ENCODE measurements around the gene C3orf20.

The C3orf20 gene

GRCh38 chr3:14768182-14768790, 93.3 kb downstream of the C3orf20 start:
- DNase-seq (ENCODE audit: low read depth), result no peak
- no peak for TF ChIP-seq MYC (IDR thresholded peaks at IDR 0.05; ENCODE audit: low read depth, low read length)
- TF ChIP-seq CTCF (IDR thresholded peaks at IDR 0.05; ENCODE audit: low read depth, low read length), result no peak
- no peak for TF ChIP-seq POLR2A (IDR thresholded peaks at IDR 0.05; ENCODE audit: extremely low read depth, insufficient read length)
- no peak for TF ChIP-seq MAX (IDR thresholded peaks at IDR 0.05; ENCODE audit: low read depth, low read length)
- no peak overlapping the region for H3K4me3 ChIP-seq (ENCODE audit: low read depth, low read length)

GRCh38 chr3:14768881-14769280, 93.9 kb downstream of the C3orf20 start:
- TF ChIP-seq MAX (IDR thresholded peaks at IDR 0.05; ENCODE audit: low read depth, low read length) (no peak), MYC (IDR thresholded peaks at IDR 0.05; ENCODE audit: low read depth, low read length) (no peak), CTCF (IDR thresholded peaks at IDR 0.05; ENCODE audit: low read depth, low read length) (no peak), POLR2A (IDR thresholded peaks at IDR 0.05; ENCODE audit: extremely low read depth, insufficient read length) (no peak)
- no peak for DNase-seq (ENCODE audit: low read depth)
- H3K4me3 ChIP-seq (ENCODE audit: low read depth, low read length), result no peak overlapping the region

- no peak for DNase-seq (ENCODE audit: low read depth)
- TF ChIP-seq CTCF (IDR thresholded peaks at IDR 0.05; ENCODE audit: low read depth, low read length) (no peak), MYC (IDR thresholded peaks at IDR 0.05; ENCODE audit: low read depth, low read length) (no peak), POLR2A (IDR thresholded peaks at IDR 0.05; ENCODE audit: extremely low read depth, insufficient read length) (no peak), MAX (IDR thresholded peaks at IDR 0.05; ENCODE audit: low read depth, low read length) (no peak)
- H3K4me3 ChIP-seq (ENCODE audit: low read depth, low read length), result no peak overlapping the region
Measured at GRCh38 chr3:14769544-14770325, 94.8 kb downstream of the C3orf20 start.

GRCh38 chr3:14770591-14770990, 95.7 kb downstream of the C3orf20 start:
- TF ChIP-seq MYC (IDR thresholded peaks at IDR 0.05; ENCODE audit: low read depth, low read length) (no peak), CTCF (IDR thresholded peaks at IDR 0.05; ENCODE audit: low read depth, low read length) (no peak), POLR2A (IDR thresholded peaks at IDR 0.05; ENCODE audit: extremely low read depth, insufficient read length) (no peak), MAX (IDR thresholded peaks at IDR 0.05; ENCODE audit: low read depth, low read length) (no peak)
- no peak for DNase-seq (ENCODE audit: low read depth)
- no peak overlapping the region for H3K4me3 ChIP-seq (ENCODE audit: low read depth, low read length)

GRCh38 chr3:14771593-14772497, 96.9 kb downstream of the C3orf20 start:
- H3K4me3 ChIP-seq (ENCODE audit: low read depth, low read length), result no peak overlapping the region
- TF ChIP-seq MYC (IDR thresholded peaks at IDR 0.05; ENCODE audit: low read depth, low read length) (no peak), MAX (IDR thresholded peaks at IDR 0.05; ENCODE audit: low read depth, low read length) (no peak), CTCF (IDR thresholded peaks at IDR 0.05; ENCODE audit: low read depth, low read length) (no peak), POLR2A (IDR thresholded peaks at IDR 0.05; ENCODE audit: extremely low read depth, insufficient read length) (no peak)
- DNase-seq (ENCODE audit: low read depth), result no peak
